Peyer's patch (tissue), 4 donors: Measurements from ENCODE around the gene TAS2R13.

Experiments used
- POLR2A ChIP-seq, 2 donors: fragments of 450-650 bp; IDR thresholded peaks; one replicate each; pipeline ENCODE4 v1.5.1; 2017; ENCODE audit warnings: antibody characterized with exemption in 2 of 2, mild to moderate bottlenecking in 2 of 2, moderate library complexity in 2 of 2
- TF ChIP-seq, protein P1 (sequence below), 6 experiments: fragments of 450-650 bp in 4 of 6; fragments of 200-600 bp in 2 of 6; sonication (generic) in 1 of 6; IDR thresholded peaks; one replicate each; pipeline ENCODE4 v1.5.1; 2017 to 2019; ENCODE audit warnings: antibody characterized with exemption in 6 of 6, mild to moderate bottlenecking in 3 of 6, moderate library complexity in 1 of 6

DNA sequence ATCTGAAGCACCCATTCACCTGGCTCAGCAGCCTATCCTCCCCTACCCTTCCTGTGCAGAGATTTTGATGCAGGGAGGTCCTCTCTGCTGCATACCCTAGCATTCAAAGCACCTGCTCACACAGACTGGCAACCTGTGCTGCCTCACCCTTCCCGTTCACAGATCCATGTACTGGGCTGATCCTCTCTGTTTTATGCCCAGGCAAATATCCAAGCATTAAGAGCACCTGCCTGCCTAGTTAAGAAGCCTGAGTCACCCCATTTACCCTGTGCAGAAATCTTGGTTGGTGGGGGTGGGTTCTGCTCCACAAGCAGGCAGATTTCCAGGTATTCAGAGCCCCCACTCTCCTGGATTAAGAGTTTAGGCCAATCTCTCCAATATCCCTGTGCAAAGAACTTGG is 8.4 kb downstream of the TAS2R13 start:
- TF ChIP-seq, protein P1, sequence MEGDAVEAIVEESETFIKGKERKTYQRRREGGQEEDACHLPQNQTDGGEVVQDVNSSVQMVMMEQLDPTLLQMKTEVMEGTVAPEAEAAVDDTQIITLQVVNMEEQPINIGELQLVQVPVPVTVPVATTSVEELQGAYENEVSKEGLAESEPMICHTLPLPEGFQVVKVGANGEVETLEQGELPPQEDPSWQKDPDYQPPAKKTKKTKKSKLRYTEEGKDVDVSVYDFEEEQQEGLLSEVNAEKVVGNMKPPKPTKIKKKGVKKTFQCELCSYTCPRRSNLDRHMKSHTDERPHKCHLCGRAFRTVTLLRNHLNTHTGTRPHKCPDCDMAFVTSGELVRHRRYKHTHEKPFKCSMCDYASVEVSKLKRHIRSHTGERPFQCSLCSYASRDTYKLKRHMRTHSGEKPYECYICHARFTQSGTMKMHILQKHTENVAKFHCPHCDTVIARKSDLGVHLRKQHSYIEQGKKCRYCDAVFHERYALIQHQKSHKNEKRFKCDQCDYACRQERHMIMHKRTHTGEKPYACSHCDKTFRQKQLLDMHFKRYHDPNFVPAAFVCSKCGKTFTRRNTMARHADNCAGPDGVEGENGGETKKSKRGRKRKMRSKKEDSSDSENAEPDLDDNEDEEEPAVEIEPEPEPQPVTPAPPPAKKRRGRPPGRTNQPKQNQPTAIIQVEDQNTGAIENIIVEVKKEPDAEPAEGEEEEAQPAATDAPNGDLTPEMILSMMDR (IDR thresholded peaks at IDR 0.05) = no peak
- no peak for TF ChIP-seq POLR2A (IDR thresholded peaks at IDR 0.05)
